RPMI7951 (cell line): ENCODE measurements around the gene SLC66A1. TPM values are rescaled to one million over a fixed set of nuclear protein-coding genes. Genes with fewer than 3 reads are reported as not detected.

ENCODE experiments used
- DNase-seq: peaks from one replicate; pipeline ENCODE4 v3.0.0-alpha.2; 2012; ENCODE audit warnings: low read depth
- total RNA-seq: library from RNA; depleted of rRNA; stranded (reverse); fragments of >200 nt; shearing (Covaris generic); gene quantifications from 2 replicates; pipeline ENCODE4 v1.2.3, GENCODE V29; 2014; rRNA removed

The SLC66A1 gene
- total RNA-seq, 1 experiment from 2014 or later: 15.4 TPM

DNA sequence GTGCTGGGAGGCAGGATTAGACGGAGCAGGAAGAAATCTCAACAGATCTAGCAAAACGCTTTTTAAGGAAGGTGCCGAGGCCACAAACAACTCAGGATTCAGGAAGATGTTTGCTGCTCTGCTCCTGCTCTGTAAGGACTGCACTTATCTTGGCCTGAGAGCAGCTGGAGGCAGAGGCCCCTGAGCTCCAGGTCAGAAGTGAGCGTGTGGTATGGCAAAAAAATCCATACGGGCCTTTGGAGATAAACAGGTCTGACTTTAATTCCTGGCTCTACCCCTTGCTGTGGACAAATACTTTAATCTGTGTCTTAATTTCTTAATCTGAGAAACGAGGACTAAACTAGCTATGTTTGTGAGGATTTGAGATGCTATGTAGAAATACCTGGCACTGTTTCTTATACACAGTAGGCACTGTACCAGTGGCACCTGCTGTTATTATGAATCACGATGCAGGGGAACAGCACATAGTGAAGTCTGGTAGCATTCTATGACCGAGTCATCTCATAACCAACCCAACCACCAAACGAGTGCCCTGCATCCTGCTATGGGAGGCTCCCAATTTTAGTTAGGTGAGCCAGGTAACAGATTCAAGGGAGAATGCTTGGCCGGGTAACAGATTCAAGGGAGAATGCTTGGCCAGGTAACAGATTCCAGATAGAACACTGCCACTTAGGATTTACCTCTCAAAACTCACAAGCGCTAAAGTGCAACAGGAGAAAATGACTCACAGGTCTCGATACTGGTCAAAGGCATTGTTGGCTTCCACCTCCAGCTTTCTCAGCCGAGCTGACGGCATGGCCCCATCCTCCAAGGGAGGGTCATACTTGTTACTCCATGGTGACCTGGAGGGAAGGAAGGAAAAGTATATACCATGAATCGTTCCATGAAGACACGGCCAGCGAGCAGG, 65.9 kb downstream of the SLC66A1 start:
- no peak for DNase-seq

Other genes with a start within 250 kb of the SLC66A1 start
- gene UBR4, start 102.1 kb upstream of the SLC66A1 start, total RNA-seq: 45.4 and 60.2 TPM in 2 replicates
- gene EMC1, start 60.8 kb upstream of the SLC66A1 start, total RNA-seq: 68.7 and 71.3 TPM in 2 replicates
- 42.5 and 56.4 TPM in 2 replicates for gene MRTO4, start 60.5 kb upstream of the SLC66A1 start, total RNA-seq
- 0.68 and 0.84 TPM in 2 replicates for gene AKR7A3, start 23.6 kb upstream of the SLC66A1 start, total RNA-seq
- gene AKR7A2, start 182 bp upstream of the SLC66A1 start, total RNA-seq: 128 and 181 TPM in 2 replicates
- gene CAPZB, start 173.2 kb downstream of the SLC66A1 start, total RNA-seq: 324 and 335 TPM in 2 replicates